ENCODE measurements around the gene HDAC4. TPM values are rescaled to one million over a fixed set of nuclear protein-coding genes. Genes with fewer than 3 reads are reported as not detected.
A peak's percentile ranks its signal among the peaks of the same experiment; 100 is the strongest.
"Not testable (repeated sequence)": the region's sequence is repeated elsewhere in the genome, so short reads cannot be mapped to it uniquely, and the experiment has no call there.

Gene HDAC4
- total RNA-seq, 8 experiments from 2014 or later = 12.2 to 55.7 (median 18.1) TPM

DNA sequence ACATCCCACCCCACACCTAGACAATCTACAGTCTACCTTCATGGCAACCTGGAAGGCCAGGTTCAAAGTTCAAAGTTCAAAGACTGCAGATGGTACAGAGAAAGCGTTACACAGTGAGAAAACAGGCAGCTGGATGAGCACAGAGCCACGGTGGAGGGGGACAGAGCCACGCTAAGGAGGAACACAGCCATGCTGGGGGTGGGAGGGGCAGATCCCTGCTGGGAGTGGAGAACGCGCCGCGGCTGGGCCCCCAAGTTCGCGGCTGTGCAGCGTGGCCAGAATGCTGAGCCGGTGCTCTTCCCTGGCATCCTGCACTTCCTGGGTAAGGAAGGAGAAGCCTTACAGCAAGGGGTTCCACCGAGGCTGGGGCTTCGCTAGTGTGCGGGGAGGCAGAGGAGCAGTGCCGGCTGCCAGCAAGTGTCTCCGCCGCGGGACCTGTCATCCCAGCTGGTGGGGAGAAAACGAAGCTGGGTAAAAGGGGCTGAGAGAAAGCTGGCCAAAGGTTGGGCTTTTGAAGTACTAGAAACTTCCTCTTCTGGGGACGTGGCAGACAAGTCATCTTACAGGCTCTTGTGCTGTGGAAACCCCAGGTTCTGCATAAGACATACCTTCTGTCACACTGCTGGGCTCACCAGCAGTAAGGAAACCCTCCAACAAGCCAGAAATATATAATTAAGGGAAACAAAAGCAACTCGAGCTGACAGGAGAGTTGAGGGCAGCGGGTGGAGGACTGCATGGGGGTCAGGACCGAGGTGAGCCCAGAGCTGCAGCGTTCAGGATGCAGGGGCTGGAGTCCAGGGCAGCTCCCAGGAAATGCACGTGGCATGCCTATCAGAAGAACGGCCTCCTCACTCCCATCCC, 115.5 kb downstream of the HDAC4 start:
- WGBS, 10 experiments = 14 to 60% (median 40%) methylated on average over 2 to 5 of the region's 26 CpGs; no CpG with 5 or more reads in 2 of the 10 experiments
- Histone ChIP-seq H3K4me1 (replicated peaks in 1 of 2) (peaks cover 55 to 61% of the 10 kb centered on the region in 2 donors), H3K27ac (peak overlapping the region in 1 of 2 donors; percentile 20), H3K4me3 (no peak overlapping the region)
- ATAC-seq (replicated peaks in 6 of 8) = peak in 5 of 8 experiments; percentile 30 to 84 (median 70)
- in situ Hi-C loops (cut with MboI; ENCODE audit: low pct_unique_long_range_greater_than_20kb in 2 of 9, low sequenced_read_pairs in 9 of 9, unreplicated experiment in 9 of 9) = no loop called here

DNA sequence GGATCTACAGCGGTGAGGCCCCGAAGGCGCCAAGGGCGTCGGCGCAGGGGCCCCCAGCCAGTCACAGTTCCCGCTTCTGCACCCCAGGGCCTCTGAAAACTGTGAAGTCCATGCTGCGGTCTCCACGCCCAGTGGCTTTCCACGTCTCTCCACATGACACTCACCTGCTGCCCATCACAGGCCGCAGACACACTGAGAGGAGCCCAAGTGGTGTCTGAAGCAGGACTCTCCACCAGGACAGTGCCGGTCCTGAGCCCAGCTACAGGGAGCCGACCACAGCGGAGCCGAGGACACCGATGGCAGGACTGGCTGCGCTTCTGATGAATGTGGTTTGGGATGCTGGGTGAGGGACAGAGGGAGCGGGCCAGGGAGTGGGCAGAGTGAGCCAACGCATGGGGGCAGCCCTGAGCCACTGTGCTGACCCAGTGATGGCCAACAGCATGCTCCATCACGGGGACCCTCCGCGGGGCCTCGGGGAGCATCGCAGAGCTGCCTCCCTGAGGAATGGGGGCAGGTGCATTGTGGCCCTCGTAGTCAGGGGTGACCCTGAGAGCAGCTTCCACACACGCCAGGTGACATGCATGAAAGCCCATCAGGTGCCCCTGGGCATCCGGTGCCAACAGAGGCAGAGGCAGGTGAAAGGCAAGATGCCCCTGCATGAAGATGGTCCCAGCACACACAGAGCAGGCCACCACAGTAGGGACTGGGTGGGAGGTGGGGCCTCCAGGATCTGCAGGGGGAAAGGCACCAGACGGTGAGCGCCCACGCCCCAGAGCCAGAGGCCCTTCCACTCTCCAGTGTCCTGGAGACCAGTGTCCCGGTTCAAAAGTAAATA, 116.6 kb downstream of the HDAC4 start:
- ATAC-seq (replicated peaks in 6 of 8) = peak in 5 of 8 experiments; percentile 12 to 46 (median 19)
- H3K4me3 ChIP-seq = no peak overlapping the region
- peaks cover 58 to 66% of the 10 kb centered on the region in 2 donors for H3K4me1 ChIP-seq (replicated peaks in 1 of 2)
- WGBS, 10 experiments = 70 to 100% (median 86%) methylated on average over 1 to 8 of the region's 31 CpGs; no CpG with 5 or more reads in 4 of the 10 experiments
- in situ Hi-C loops (cut with MboI; ENCODE audit: low pct_unique_long_range_greater_than_20kb in 2 of 9, low sequenced_read_pairs in 9 of 9, unreplicated experiment in 9 of 9) = no loop called here
- peak overlapping the region in 1 of 2 donors; percentile 23 for H3K27ac ChIP-seq

DNA sequence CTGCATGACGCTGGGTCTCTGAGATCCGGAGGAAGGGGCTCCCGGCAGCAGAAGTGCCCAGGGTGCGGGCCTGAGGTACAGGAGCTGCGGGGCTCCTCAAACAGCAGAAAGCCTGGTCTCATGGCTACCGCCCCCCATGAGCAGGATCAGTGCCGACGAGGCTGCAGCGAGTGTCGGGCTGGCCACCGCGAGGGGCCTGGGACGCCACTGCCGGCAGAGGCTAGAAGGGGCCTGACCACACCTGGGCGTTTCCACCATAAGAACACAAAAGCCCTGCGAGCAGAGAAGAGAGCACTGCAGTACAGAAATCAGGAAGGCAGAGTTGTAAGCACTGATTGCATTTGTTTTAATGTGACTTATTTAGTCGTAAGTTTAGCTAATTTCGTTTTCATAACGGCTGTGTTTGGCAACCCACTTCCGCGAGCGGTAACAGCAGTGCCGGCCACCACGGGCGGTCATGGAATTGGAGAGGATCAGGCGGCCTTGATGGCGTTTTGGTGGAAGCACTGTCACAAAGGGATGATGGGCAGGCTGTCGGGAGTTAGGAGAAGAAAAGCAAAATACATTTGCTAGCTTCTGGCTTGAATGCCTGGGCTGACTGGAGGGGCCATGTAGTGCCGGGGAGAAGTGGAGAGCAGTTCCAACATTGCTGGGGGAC, 117.4 kb downstream of the HDAC4 start:
- 91 to 100% (median 94%) methylated on average over 2 to 17 of the region's 29 CpGs; no CpG with 5 or more reads in 2 of the 10 experiments for WGBS, 10 experiments
- H3K27ac ChIP-seq = no peak overlapping the region
- H3K4me1 ChIP-seq (replicated peaks in 1 of 2) = peaks cover 57 to 67% of the 10 kb centered on the region in 2 donors
- in situ Hi-C loops (cut with MboI; ENCODE audit: low pct_unique_long_range_greater_than_20kb in 2 of 9, low sequenced_read_pairs in 9 of 9, unreplicated experiment in 9 of 9) = no loop called here
- no peak overlapping the region for H3K4me3 ChIP-seq
- ATAC-seq (replicated peaks in 6 of 8) = no peak

- in situ Hi-C loops (cut with MboI; ENCODE audit: low pct_unique_long_range_greater_than_20kb in 2 of 9, low sequenced_read_pairs in 9 of 9, unreplicated experiment in 9 of 9) = no loop called here
- ATAC-seq (replicated peaks in 6 of 8) = no peak
- Histone ChIP-seq H3K4me1 (replicated peaks in 1 of 2) (peaks cover 58 to 64% of the 10 kb centered on the region in 2 donors), H3K27ac (no peak overlapping the region), H3K4me3 (no peak overlapping the region)
- WGBS, 10 experiments = 94 to 100% (median 100%) methylated on average over 1 to 5 of the region's 9 CpGs; no CpG with 5 or more reads in 5 of the 10 experiments
Observed at GRCh38 chr2:239282448-239283287, 118.2 kb downstream of the HDAC4 start.

DNA sequence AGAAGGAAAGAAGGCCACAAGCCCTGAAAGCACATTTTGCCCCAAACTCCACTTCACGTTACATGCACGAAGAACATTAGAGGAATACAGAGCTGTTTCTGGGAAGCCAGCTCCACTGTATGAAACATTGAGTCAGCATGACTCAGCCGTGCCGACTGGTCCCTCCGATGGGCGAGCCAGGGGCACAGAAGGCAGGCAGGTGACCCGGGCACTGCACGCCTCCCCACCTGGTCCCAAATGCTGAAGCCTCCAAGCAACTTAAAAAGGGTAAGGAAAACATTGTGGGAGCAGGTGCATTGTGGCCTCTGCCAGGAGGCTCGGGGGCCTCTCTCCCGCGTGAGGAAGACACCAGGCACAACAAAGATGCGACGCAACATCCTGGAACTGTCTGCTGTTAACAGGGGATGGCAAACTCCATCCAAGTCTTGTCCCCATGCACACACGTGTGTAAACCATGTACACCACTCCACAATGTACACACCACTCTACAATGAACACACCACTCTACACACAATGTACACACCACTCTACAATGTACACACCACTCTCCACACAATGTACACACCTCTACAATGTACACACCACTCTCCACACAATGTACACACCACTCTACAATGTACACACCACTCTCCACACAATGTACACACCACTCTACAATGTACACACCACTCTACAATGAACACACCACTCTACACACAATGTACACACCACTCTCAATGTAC, 120.4 kb downstream of the HDAC4 start:
- 4 to 92% (median 82%) methylated on average over 2 to 9 of the region's 14 CpGs; no CpG with 5 or more reads in 4 of the 10 experiments for WGBS, 10 experiments
- in situ Hi-C loops (cut with MboI; ENCODE audit: low pct_unique_long_range_greater_than_20kb in 2 of 9, low sequenced_read_pairs in 9 of 9, unreplicated experiment in 9 of 9); H3K4me3 ChIP-seq: not testable (repeated sequence)
- Histone ChIP-seq H3K4me1 (replicated peaks in 1 of 2) (peaks cover 52 to 58% of the 10 kb centered on the region in 2 donors), H3K27ac (peak overlapping the region in 1 of 2 donors; percentile 48)
- ATAC-seq (replicated peaks in 6 of 8) = peak in 4 of 8 experiments; percentile 8 to 42 (median 32)

- WGBS, 10 experiments = 20 to 100% (median 91%) methylated on average over 1 to 11 of the region's 20 CpGs; no CpG with 5 or more reads in 1 of the 10 experiments
Observed at GRCh38 chr2:239279508-239280295, 121.1 kb downstream of the HDAC4 start.

GRCh38 chr2:239278941-239279365, 121.9 kb downstream of the HDAC4 start:
- peak in 2 of 8 experiments; percentile 4 to 35 for ATAC-seq (replicated peaks in 6 of 8)
- 22 to 83% (median 75%) methylated on average over 1 to 4 of the region's 4 CpGs; no CpG with 5 or more reads in 5 of the 10 experiments for WGBS, 10 experiments
- Histone ChIP-seq H3K4me3 (no peak overlapping the region), H3K27ac (peak overlapping the region in 1 of 2 donors; percentile 61), H3K4me1 (replicated peaks in 1 of 2) (peaks cover 53 to 58% of the 10 kb centered on the region in 2 donors)
- in situ Hi-C loops (cut with MboI; ENCODE audit: low pct_unique_long_range_greater_than_20kb in 2 of 9, low sequenced_read_pairs in 9 of 9, unreplicated experiment in 9 of 9) = no loop called here

More at GRCh38 chr2:239279508-239280295, 121.1 kb downstream of the HDAC4 start:
- peaks cover 52 to 58% of the 10 kb centered on the region in 2 donors for H3K4me1 ChIP-seq (replicated peaks in 1 of 2)
- peak overlapping the region in 1 of 2 donors; percentile 61 for H3K27ac ChIP-seq
- no peak for ATAC-seq (replicated peaks in 6 of 8)
- in situ Hi-C loops (cut with MboI; ENCODE audit: low pct_unique_long_range_greater_than_20kb in 2 of 9, low sequenced_read_pairs in 9 of 9, unreplicated experiment in 9 of 9) = no loop called here
- no peak overlapping the region for H3K4me3 ChIP-seq

GRCh38 chr2:239278361-239278760, 122.5 kb downstream of the HDAC4 start:
- Histone ChIP-seq H3K4me3 (no peak overlapping the region), H3K27ac (peak overlapping the region in 1 of 2 donors; percentile 61), H3K4me1 (replicated peaks in 1 of 2) (peaks cover 54 to 58% of the 10 kb centered on the region in 2 donors)
- WGBS, 10 experiments = 52 to 100% (median 94%) methylated on average over 1 to 7 of the region's 7 CpGs; no CpG with 5 or more reads in 3 of the 10 experiments
- in situ Hi-C loops (cut with MboI; ENCODE audit: low pct_unique_long_range_greater_than_20kb in 2 of 9, low sequenced_read_pairs in 9 of 9, unreplicated experiment in 9 of 9) = no loop called here
- ATAC-seq (replicated peaks in 6 of 8) = no peak

- peak overlapping the region in 1 of 2 donors; percentile 61 for H3K27ac ChIP-seq
- 80 to 100% (median 96%) methylated on average over 1 to 13 of the region's 27 CpGs; no CpG with 5 or more reads in 3 of the 10 experiments for WGBS, 10 experiments
- in situ Hi-C loops (cut with MboI; ENCODE audit: low pct_unique_long_range_greater_than_20kb in 2 of 9, low sequenced_read_pairs in 9 of 9, unreplicated experiment in 9 of 9) = no loop called here
- peaks cover 62 to 65% of the 10 kb centered on the region in 2 donors for H3K4me1 ChIP-seq (replicated peaks in 1 of 2)
- no peak overlapping the region for H3K4me3 ChIP-seq
- ATAC-seq (replicated peaks in 6 of 8) = no peak
Observed at GRCh38 chr2:239277401-239278085, 123.3 kb downstream of the HDAC4 start.

GRCh38 chr2:239276851-239277250, 124.0 kb downstream of the HDAC4 start:
- peaks cover 69 to 72% of the 10 kb centered on the region in 2 donors for H3K4me1 ChIP-seq (replicated peaks in 1 of 2)
- no peak overlapping the region for H3K27ac ChIP-seq
- in situ Hi-C loops (cut with MboI; ENCODE audit: low pct_unique_long_range_greater_than_20kb in 2 of 9, low sequenced_read_pairs in 9 of 9, unreplicated experiment in 9 of 9) = no loop called here
- no peak for ATAC-seq (replicated peaks in 6 of 8)
- no peak overlapping the region for H3K4me3 ChIP-seq
- WGBS, 10 experiments = 33 to 100% (median 94%) methylated on average over 1 to 7 of the region's 9 CpGs; no CpG with 5 or more reads in 4 of the 10 experiments

All from motor neuron (in vitro differentiated cells).